Measurements from ENCODE around the gene AKR1B1.

The AKR1B1 gene

GRCh38 chr7:134452419-134452838 lies 6.5 kb downstream of the AKR1B1 start:
- H3K27ac ChIP-seq, result no peak overlapping the region
- TF ChIP-seq, protein P1, sequence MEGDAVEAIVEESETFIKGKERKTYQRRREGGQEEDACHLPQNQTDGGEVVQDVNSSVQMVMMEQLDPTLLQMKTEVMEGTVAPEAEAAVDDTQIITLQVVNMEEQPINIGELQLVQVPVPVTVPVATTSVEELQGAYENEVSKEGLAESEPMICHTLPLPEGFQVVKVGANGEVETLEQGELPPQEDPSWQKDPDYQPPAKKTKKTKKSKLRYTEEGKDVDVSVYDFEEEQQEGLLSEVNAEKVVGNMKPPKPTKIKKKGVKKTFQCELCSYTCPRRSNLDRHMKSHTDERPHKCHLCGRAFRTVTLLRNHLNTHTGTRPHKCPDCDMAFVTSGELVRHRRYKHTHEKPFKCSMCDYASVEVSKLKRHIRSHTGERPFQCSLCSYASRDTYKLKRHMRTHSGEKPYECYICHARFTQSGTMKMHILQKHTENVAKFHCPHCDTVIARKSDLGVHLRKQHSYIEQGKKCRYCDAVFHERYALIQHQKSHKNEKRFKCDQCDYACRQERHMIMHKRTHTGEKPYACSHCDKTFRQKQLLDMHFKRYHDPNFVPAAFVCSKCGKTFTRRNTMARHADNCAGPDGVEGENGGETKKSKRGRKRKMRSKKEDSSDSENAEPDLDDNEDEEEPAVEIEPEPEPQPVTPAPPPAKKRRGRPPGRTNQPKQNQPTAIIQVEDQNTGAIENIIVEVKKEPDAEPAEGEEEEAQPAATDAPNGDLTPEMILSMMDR (conservative IDR thresholded peaks at IDR 0.05), result no peak

- TF ChIP-seq, protein P1 (conservative IDR thresholded peaks at IDR 0.05), result no peak
- H3K27ac ChIP-seq, result no peak overlapping the region
Observed at GRCh38 chr7:134451656-134452055, 7.2 kb downstream of the AKR1B1 start.

DNA sequence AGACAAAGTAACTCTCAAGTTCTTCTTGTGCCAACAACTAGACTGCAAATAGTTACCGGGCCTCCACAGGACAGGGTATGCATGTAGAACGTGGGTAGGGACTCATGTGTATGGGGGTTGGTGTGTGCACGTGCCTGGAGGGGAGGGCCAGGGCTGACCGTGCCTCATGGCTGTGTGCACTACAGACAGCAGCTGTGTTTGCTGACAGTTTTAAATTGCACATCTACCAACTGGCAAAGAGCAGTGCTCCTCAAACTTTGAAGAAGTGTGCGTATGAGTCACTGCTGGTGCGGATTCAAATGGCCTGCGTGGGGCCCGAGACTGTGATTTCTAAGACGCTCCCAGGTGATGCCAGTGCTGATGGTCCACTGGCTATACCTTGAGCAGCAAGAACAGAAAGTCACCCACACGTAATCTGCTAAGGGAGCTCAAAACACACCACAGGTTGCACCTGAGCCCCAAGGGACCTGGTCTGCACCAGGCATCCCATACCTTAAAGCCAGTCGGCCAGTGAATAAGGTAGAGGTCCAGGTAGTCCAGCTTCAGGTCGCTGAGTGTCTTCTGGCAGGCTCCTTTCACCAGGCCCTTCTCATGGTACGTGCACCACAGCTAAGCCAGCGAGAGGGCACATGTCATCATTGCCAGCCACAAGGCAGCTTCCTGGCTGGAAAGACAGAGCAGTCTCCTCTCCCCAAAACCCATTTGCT lies 8.5 kb downstream of the AKR1B1 start:
- TF ChIP-seq, protein P1 (conservative IDR thresholded peaks at IDR 0.05), result no peak
- no peak overlapping the region for H3K27ac ChIP-seq

- no peak overlapping the region for H3K27ac ChIP-seq
- TF ChIP-seq, protein P1 (conservative IDR thresholded peaks at IDR 0.05), result no peak
Observed at GRCh38 chr7:134449680-134450079, 9.2 kb downstream of the AKR1B1 start.

GRCh38 chr7:134448356-134449229 lies 10.3 kb downstream of the AKR1B1 start:
- H3K27ac ChIP-seq, result no peak overlapping the region
- TF ChIP-seq, protein P1 (conservative IDR thresholded peaks at IDR 0.05), result no peak

GRCh38 chr7:134447383-134447782 lies 11.5 kb downstream of the AKR1B1 start:
- TF ChIP-seq, protein P1 (conservative IDR thresholded peaks at IDR 0.05), result no peak
- H3K27ac ChIP-seq, result no peak overlapping the region

GRCh38 chr7:134446923-134447322 lies 12.0 kb downstream of the AKR1B1 start:
- TF ChIP-seq, protein P1 (conservative IDR thresholded peaks at IDR 0.05), result no peak
- no peak overlapping the region for H3K27ac ChIP-seq

Measured in VCaP (cell line).